A549 (cell line): ENCODE data around the gene FOXP1. TPM values are rescaled to one million over a fixed set of nuclear protein-coding genes. Genes with fewer than 3 reads are reported as not detected.
"Not testable (repeated sequence)": the region's sequence is repeated elsewhere in the genome, so short reads cannot be mapped to it uniquely, and the experiment has no call there.

ENCODE experiments used
- ATAC-seq, 2 experiments: fragments of 200-7000 bp in 1 of 2; fragments of >200 bp in 1 of 2; cut with Nextera tagmentation in 1 of 2; cut with Tn5 transposase in 1 of 2; 3 replicates each; pipeline versions ENCODE4 v1.8.0 to v1.9.1; 2018 to 2020; ENCODE audit warnings: mild to moderate bottlenecking in 1 of 2, moderate library complexity in 1 of 2
- CTCF ChIA-PET: fragments of 300-600 bp; sonication (Branson Sonifier 250); formaldehyde crosslinking; extraction: SDS; loops from one replicate; lab custom pipeline; 2021; ENCODE audit warnings: antibody characterized with exemption, inconsistent platforms; lab: Yijun Ruan, JAX
- POLR2A ChIA-PET: fragments of 350-600 bp; formaldehyde crosslinking; extraction: SDS; loops from one replicate; lab custom pipeline; 2021; ENCODE audit warnings: antibody characterized with exemption, inconsistent platforms; lab: Yijun Ruan, JAX
- DNase-seq, 2 experiments: peaks; one replicate each; pipeline versions ENCODE4 v3.0.0 to v3.0.0-alpha.2; 2011 to 2016; ENCODE audit warnings: low read depth in 1 of 2, low spot score in 1 of 2
- FAIRE-seq: peaks from 2 replicates; lab custom pipeline; 2011; peaks lifted over from hg19 to GRCh38; lab: Jason Lieb, UNC
- H3K27ac ChIP-seq, 2 experiments: fragments of >200 bp; sonication (Bioruptor Twin); formaldehyde crosslinking; 3 replicates each; pipeline ENCODE4 v1.5.1; 2016 to 2017
- H3K4me1 ChIP-seq: fragments of >200 bp; sonication (Bioruptor Twin); formaldehyde crosslinking; 3 replicates; pipeline ENCODE4 v1.6.1; 2016
- H3K4me2 ChIP-seq: fragments of >200 bp; sonication (Bioruptor Twin); formaldehyde crosslinking; 3 replicates; pipeline ENCODE4 v1.6.1; 2016
- H3K4me3 ChIP-seq: fragments of >200 bp; sonication (Bioruptor Twin); formaldehyde crosslinking; 3 replicates; pipeline ENCODE4 v1.5.1; 2016
- H3K9me3 ChIP-seq: fragments of >200 bp; sonication (Bioruptor Twin); formaldehyde crosslinking; 3 replicates; pipeline ENCODE4 v1.6.1; 2016
- CBX8 ChIP-seq: fragments of 200-600 bp; sonication (generic); IDR thresholded peaks from 2 replicates; pipeline ENCODE4 v1.6.1; 2016
- CHD4 ChIP-seq: fragments of 200-600 bp; sonication (generic); IDR thresholded peaks from 2 replicates; pipeline ENCODE4 v1.6.1; 2016; ENCODE audit warnings: antibody characterized with exemption, mild to moderate bottlenecking, borderline replicate concordance
- EHMT2 ChIP-seq: fragments of 200-600 bp; sonication (generic); IDR thresholded peaks from 2 replicates; pipeline ENCODE4 v1.6.1; 2016; ENCODE audit warnings: antibody characterized with exemption, low read depth, mild to moderate bottlenecking, moderate library complexity
- ESRRA ChIP-seq: fragments of 150-350 bp; IDR thresholded peaks from 2 replicates; pipeline ENCODE4 v1.6.1; 2014; ENCODE audit warnings: mild to moderate bottlenecking, low read length, borderline replicate concordance
- HDAC2 ChIP-seq: fragments of 200-600 bp; sonication (generic); IDR thresholded peaks from 2 replicates; pipeline ENCODE4 v1.6.1; 2016
- HOXB13 ChIP-seq: fragments of 250-450 bp; sonication (Bioruptor Pico); IDR thresholded peaks from 2 replicates; pipeline ENCODE4 v1.5.0; 2020; ENCODE audit warnings: low read depth, mild to moderate bottlenecking, moderate library complexity
- MYC ChIP-seq: IDR thresholded peaks from 2 replicates; pipeline ENCODE4 v1.6.1; 2012; ENCODE audit warnings: mild to moderate bottlenecking, inconsistent platforms, low read length, improper control_type of control experiment, borderline replicate concordance
- NFE2L2 ChIP-seq: fragments of 150-350 bp; conservative IDR thresholded peaks from 2 replicates; pipeline ENCODE4 v1.6.1; 2014; ENCODE audit warnings: low read length
- NPAS2 ChIP-seq: fragments of 250-450 bp; sonication (Bioruptor Pico); IDR thresholded peaks from 2 replicates; pipeline ENCODE4 v1.8.0; 2022; ENCODE audit warnings: mild to moderate bottlenecking, moderate library complexity, borderline replicate concordance
- NR3C1 ChIP-seq: fragments of >200 bp; sonication (Bioruptor Twin); formaldehyde crosslinking; IDR thresholded peaks from 3 replicates; pipeline ENCODE4 v1.6.1; 2017
- RFX5 ChIP-seq: fragments of 450-650 bp; IDR thresholded peaks from 2 replicates; pipeline ENCODE4 v1.7.1; 2014; ENCODE audit warnings: antibody characterized with exemption, mild to moderate bottlenecking, moderate library complexity
- SMC3 ChIP-seq: fragments of >200 bp; sonication (Bioruptor Twin); formaldehyde crosslinking; IDR thresholded peaks from 3 replicates; pipeline ENCODE4 v1.6.1; 2018; ENCODE audit warnings: inconsistent platforms
- SREBF2 ChIP-seq: fragments of 450-650 bp; IDR thresholded peaks from 2 replicates; pipeline ENCODE4 v1.6.1; 2014; ENCODE audit warnings: mild to moderate bottlenecking, moderate library complexity
- ZC3H11A ChIP-seq: fragments of 450-650 bp; IDR thresholded peaks from 2 replicates; pipeline ENCODE4 v1.6.1; 2014; ENCODE audit warnings: antibody characterized with exemption, mild to moderate bottlenecking
- WGBS: methylation state at CpG from one replicate; pipeline ENCODE4 v1.1.6; 2017; ENCODE audit errors: missing lambda C conversion rate; 5-methylcytosine and 5-hydroxymethylcytosine counted together
- polyA plus RNA-seq, 4 experiments: library from polyadenylated mRNA; depleted of rRNA in 3 of 4; stranded (reverse); fragments of >200 nt; fragmentation: RNase III in 1 of 4; extraction: RNeasy Plus Mini Kit Qiagen cat#74134 plus additional on column Dnase treatment in 1 of 4; gene quantifications; 2 replicates in 3 of 4; 3 replicates in 1 of 4; pipeline ENCODE4 v1.2.3, GENCODE V29; 2011 to 2017
- TF ChIP-seq, protein P1 (sequence below): fragments of >200 bp; sonication (Bioruptor Twin); formaldehyde crosslinking; IDR thresholded peaks from 3 replicates; pipeline ENCODE4 v1.6.1; 2016
- TF ChIP-seq, protein P2 (sequence below): fragments of 150-350 bp; IDR thresholded peaks from 2 replicates; pipeline ENCODE4 v1.6.1; 2014; ENCODE audit warnings: low read depth, mild to moderate bottlenecking, low read length
- TF ChIP-seq, protein P3 (sequence below): fragments of 450-650 bp; IDR thresholded peaks from 2 replicates; pipeline ENCODE4 v1.6.1; 2014; ENCODE audit warnings: antibody characterized with exemption

FOXP1 gene
- polyA plus RNA-seq, 2 of the 4 experiments (the other 2 are of a cell fraction), result 12.8 to 13.9 TPM

DNA sequence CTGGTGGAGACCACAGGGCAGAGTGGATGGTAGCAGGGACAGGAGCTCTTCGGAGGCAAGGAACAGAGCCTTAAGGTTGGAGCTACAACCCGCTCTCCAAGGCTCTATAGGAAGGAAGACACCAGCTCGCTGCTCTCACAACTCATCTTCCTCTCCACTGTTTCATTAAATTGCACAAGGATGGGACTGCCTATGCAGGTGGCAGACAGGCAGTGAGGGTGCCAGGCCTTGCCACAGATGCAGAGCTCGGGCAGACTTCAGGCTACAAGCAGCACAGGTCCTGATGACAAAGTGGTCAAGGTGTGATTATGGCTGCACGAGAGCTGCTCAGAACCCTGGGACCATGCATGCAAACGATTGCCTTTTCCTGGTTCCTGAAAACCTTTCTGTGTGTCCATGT is 144.6 kb downstream of the FOXP1 start:
- POLR2A ChIA-PET, result no interaction called here
- Histone ChIP-seq H3K4me1 (no peaks in the 10 kb centered on the region), H3K4me3 (no peak overlapping the region), H3K9me3 (no peaks in the 10 kb centered on the region)
- CTCF ChIA-PET, result interaction anchor here (0.6 to 1.7 kb wide), 4 partner anchors 8 to 1174 kb away, joined by 3 to 5 read pairs (median 4); no protein-coding TSS in a partner anchor
- FAIRE-seq, result no peak
- 70% methylated on average over 6 of the region's 6 CpGs for WGBS
- TF ChIP-seq CBX8, result no peak
- no peak for TF ChIP-seq HOXB13 (CRISPR knock-in tag)
- no peak for TF ChIP-seq SMC3
- TF ChIP-seq SREBF2, result no peak
- no peak for TF ChIP-seq CHD4
- TF ChIP-seq, protein P1, sequence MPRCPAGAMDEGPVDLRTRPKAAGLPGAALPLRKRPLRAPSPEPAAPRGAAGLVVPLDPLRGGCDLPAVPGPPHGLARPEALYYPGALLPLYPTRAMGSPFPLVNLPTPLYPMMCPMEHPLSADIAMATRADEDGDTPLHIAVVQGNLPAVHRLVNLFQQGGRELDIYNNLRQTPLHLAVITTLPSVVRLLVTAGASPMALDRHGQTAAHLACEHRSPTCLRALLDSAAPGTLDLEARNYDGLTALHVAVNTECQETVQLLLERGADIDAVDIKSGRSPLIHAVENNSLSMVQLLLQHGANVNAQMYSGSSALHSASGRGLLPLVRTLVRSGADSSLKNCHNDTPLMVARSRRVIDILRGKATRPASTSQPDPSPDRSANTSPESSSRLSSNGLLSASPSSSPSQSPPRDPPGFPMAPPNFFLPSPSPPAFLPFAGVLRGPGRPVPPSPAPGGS, result no peak
- TF ChIP-seq NPAS2 (CRISPR knock-in tag), result no peak
- TF ChIP-seq, protein P2, sequence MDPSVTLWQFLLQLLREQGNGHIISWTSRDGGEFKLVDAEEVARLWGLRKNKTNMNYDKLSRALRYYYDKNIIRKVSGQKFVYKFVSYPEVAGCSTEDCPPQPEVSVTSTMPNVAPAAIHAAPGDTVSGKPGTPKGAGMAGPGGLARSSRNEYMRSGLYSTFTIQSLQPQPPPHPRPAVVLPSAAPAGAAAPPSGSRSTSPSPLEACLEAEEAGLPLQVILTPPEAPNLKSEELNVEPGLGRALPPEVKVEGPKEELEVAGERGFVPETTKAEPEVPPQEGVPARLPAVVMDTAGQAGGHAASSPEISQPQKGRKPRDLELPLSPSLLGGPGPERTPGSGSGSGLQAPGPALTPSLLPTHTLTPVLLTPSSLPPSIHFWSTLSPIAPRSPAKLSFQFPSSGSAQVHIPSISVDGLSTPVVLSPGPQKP, result no peak
- TF ChIP-seq, all 56 proteins: peak for 0
- ATAC-seq (no peak), DNase-seq (no peak)
- Histone ChIP-seq H3K4me2 (no peak overlapping the region), H3K27ac (no peak overlapping the region)

DNA sequence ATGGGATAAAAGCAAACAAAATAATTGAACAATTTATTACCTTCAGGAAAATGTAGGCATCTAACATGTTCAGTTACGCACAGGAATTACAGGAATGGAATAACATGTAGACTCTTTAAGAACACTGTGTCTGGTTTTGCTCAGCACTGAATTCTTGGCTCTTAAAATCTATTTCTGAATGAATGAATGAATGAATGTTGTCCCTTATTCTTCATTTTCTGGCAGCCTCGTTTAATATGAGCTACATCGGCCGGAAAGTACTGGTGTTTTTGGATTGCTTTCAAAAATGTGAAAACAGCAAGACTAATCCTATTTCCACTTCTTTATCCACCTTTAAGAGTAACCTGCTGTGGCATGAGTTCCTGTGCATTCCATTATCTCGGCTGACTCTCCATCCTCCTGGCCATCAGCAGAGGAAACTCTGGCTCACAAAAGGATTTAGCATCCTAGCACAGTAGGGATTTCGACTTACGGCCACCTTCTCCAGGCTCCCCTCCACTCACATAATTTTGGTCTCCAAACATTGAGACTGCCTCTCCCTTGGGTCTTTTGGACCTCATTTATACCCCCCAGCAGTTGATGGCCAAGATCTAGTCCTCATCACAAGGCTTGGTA is 145.3 kb downstream of the FOXP1 start:
- TF ChIP-seq MYC (no peak), NFE2L2 (no peak), HDAC2 (no peak), ESRRA (no peak), NR3C1 (no peak), ZC3H11A (no peak), EHMT2 (no peak), RFX5 (no peak)
- TF ChIP-seq, protein P3, sequence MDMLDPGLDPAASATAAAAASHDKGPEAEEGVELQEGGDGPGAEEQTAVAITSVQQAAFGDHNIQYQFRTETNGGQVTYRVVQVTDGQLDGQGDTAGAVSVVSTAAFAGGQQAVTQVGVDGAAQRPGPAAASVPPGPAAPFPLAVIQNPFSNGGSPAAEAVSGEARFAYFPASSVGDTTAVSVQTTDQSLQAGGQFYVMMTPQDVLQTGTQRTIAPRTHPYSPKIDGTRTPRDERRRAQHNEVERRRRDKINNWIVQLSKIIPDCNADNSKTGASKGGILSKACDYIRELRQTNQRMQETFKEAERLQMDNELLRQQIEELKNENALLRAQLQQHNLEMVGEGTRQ, result no peak
- no peak for FAIRE-seq

DNA sequence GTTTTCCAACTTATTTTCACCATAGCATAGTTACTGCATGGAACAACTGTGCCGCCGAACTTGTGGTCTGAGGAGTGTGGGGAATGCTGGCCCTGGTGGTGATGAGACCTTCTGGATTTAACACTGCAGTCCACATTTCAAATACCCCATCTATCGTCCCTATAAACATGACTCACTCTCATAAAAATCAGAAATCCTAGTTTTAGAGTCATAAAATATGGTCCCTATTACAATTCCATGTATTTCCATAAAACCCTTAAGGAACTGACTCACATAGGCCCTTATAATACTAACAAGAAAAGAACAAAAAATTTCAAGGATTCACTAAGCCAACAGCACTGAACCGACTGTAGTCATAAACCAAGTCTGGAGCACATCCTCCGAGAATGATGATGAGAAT is 147.2 kb downstream of the FOXP1 start:
- no peak for ATAC-seq
- POLR2A ChIA-PET, result no interaction called here
- WGBS, result 69% methylated on average over 5 of the region's 5 CpGs
- no peak for TF ChIP-seq SMC3
- TF ChIP-seq, all 56 proteins: peak for 0
- FAIRE-seq (no peak), DNase-seq (no peak)
- Histone ChIP-seq H3K4me1 (no peaks in the 10 kb centered on the region), H3K9me3 (no peaks in the 10 kb centered on the region), H3K4me3 (no peak overlapping the region), H3K27ac (no peak overlapping the region), H3K4me2 (no peak overlapping the region)
- CTCF ChIA-PET, result no interaction called here

More for the DNA sequence above, 145.3 kb downstream of the FOXP1 start:
- Histone ChIP-seq H3K27ac (no peak overlapping the region), H3K4me1 (no peaks in the 10 kb centered on the region), H3K4me3 (no peak overlapping the region), H3K4me2 (no peak overlapping the region), H3K9me3 (no peaks in the 10 kb centered on the region)
- DNase-seq, result no peak
- WGBS, result 78% methylated on average over 7 of the region's 7 CpGs
- ChIA-PET POLR2A (no interaction called here), CTCF (interaction anchor here (0.6 to 1.7 kb wide), 4 partner anchors 9 to 1175 kb away, joined by 3 to 5 read pairs (median 4); no protein-coding TSS in a partner anchor)
- ATAC-seq, result no peak

DNA sequence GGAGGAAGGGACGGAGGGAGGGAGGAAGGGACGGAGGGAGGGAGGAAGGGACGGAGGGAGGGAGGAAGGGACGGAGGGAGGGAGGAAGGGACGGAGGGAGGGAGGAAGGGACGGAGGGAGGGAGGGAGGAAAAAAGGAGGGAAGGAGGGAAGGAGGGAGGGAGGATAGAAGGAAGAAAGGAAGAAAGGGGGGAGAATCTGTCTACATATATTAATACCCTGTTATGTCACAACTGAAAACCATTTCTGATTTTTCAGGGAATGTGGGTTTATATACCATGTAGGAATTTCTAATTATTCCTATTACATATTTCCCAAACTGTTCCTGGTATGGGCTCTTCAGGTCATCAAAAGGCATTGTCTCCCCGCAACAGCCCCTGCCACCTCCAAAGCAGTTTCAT is 147.7 kb downstream of the FOXP1 start:
- DNase-seq, H3K9me3 ChIP-seq, POLR2A ChIA-PET, FAIRE-seq, H3K4me1 ChIP-seq, H3K4me3 ChIP-seq, H3K4me2 ChIP-seq, H3K27ac ChIP-seq, ATAC-seq, CTCF ChIA-PET: not testable (repeated sequence)
- 80% methylated on average over 2 of the region's 7 CpGs for WGBS
